Psoas muscle (tissue), 8 donors: ENCODE data around the gene ADCK2. TPM values are rescaled to one million over a fixed set of nuclear protein-coding genes. Genes with fewer than 3 reads are reported as not detected.
"Not testable (repeated sequence)": the region's sequence is repeated elsewhere in the genome, so short reads cannot be mapped to it uniquely, and the experiment has no call there.

Experiments used
- ATAC-seq, 4 donors: fragments of 200-7000 bp; cut with Tn5 transposase; one replicate each; pipeline ENCODE4 v1.9.1; 2020; ENCODE audit warnings: moderate library complexity in 3 of 4, mild to moderate bottlenecking in 2 of 4
- DNase-seq, 2 donors: peaks; one replicate each; pipeline ENCODE4 v3.0.0-alpha.2; 2020
- H3K27ac ChIP-seq: fragments of 200-600 bp; one replicate; pipeline ENCODE4 v1.8.0; 2022
- H3K27me3 ChIP-seq, 3 donors: fragments of 200-600 bp in 1 of 3; one replicate each; pipeline versions ENCODE4 v1.6.1 to v1.8.0; 2013 to 2022; ENCODE audit warnings: low read length in 2 of 3, mild to moderate bottlenecking in 2 of 3, moderate library complexity in 1 of 3; ENCODE audit not compliant: insufficient read depth in 3 of 3
- H3K36me3 ChIP-seq, 2 donors: fragments of 200-600 bp in 1 of 2; one replicate each; pipeline versions ENCODE4 v1.6.1 to v1.8.0; 2013 to 2022; ENCODE audit warnings: low read depth in 1 of 2, mild to moderate bottlenecking in 1 of 2, moderate library complexity in 1 of 2; ENCODE audit not compliant: insufficient read depth in 1 of 2
- H3K4me1 ChIP-seq: fragments of 200-600 bp; one replicate; pipeline ENCODE4 v1.8.0; 2022
- H3K4me3 ChIP-seq: fragments of 200-600 bp; one replicate; pipeline ENCODE4 v1.8.0; 2022; ENCODE audit warnings: mild to moderate bottlenecking
- H3K9me3 ChIP-seq: fragments of 200-600 bp; one replicate; pipeline ENCODE4 v1.8.0; 2022
- CTCF ChIP-seq: fragments of 200-600 bp; IDR thresholded peaks from one replicate; pipeline ENCODE4 v1.8.0; 2022; ENCODE audit warnings: antibody characterized with exemption
- WGBS, 3 donors: extraction: QIAGEN DNeasy Blood & Tissue Kit; methylation state at CpG; one replicate each; pipeline versions ENCODE4 v1.1.6 to v1.1.7; 2013; 5-methylcytosine and 5-hydroxymethylcytosine counted together
- intact Hi-C, 2 donors: fragments of 100-400 bp; cut with DNase I; formaldehyde crosslinking; loops; one replicate each; pipeline versions ENCODE4 v1.11.0 to v1.14.2; 2022
- polyA plus RNA-seq, 3 donors: library from polyadenylated mRNA; stranded (reverse); fragments of 200-250 nt; gene quantifications; one replicate each; pipeline ENCODE4 v1.2.3, GENCODE V29; 2013
- total RNA-seq, 4 donors: library from RNA; stranded (reverse); fragmentation: NEBNext Ultra II Directional in 2 of 4; extraction: Animal tissue kit (Norgen Biotek cat#: 25700) in 2 of 4; gene quantifications; one replicate each; pipeline versions ENCODE4 v1.2.1 to v1.2.4, GENCODE V29; 2021 to 2023
- donor health status: healthy with polysubstance abuse.
- donor health status: DM: no; HTN: no; CAD: no; lungs with moderate emphysema.
- donor health status: Bipolar disorder and iron deficiency.
- donor health status: healthy.
- donor health status: DM: yes; HTN: yes; CAD: no.
- donor health status: DM: no; HTN: no; CAD: no.
- donor health status: DM: no; HTN: no; CAD: no.
- donor health status: DM: yes; HTN: yes; CAD: no.

ADCK2 gene
- total and polyA plus RNA-seq, 7 donors = 10.7 to 26.4 (median 13.5) TPM

- TF ChIP-seq CTCF = no peak
- intact Hi-C loops = loop anchor here in 1 of 2 donors (10.0 kb wide), 1 partner anchor 226 kb away; the partner anchor contains the start of gene BRAF
- no peak overlapping the region for H3K27ac ChIP-seq
- H3K9me3 ChIP-seq = no peaks in the 10 kb centered on the region
- peak overlapping the region; percentile 88 for H3K4me3 ChIP-seq
- 74 to 81% (median 79%) methylated on average over 8 of the region's 8 CpGs for WGBS, 3 donors
- H3K36me3 ChIP-seq = peaks cover 0 to 10% of the 10 kb centered on the region in 2 donors
- no peak for ATAC-seq
- DNase-seq = no peak
- H3K4me1 ChIP-seq = peaks cover 21% of the 10 kb centered on the region
- H3K27me3 ChIP-seq = no peaks in the 10 kb centered on the region
These were observed 25.7 kb downstream of the ADCK2 start for GRCh38 chr7:140698477-140698876.

- no peak overlapping the region for H3K27ac ChIP-seq
- peaks cover 4 to 49% of the 10 kb centered on the region in 2 donors for H3K36me3 ChIP-seq
- DNase-seq = no peak
- intact Hi-C loops = no loop called here
- ATAC-seq = peak in 3 of 4 donors; percentile 31 to 44 (median 35)
- WGBS, 3 donors = 85 to 95% (median 89%) methylated on average over 10 of the region's 10 CpGs
- TF ChIP-seq CTCF = no peak
- H3K4me1 ChIP-seq = peaks cover 12% of the 10 kb centered on the region
- H3K27me3 ChIP-seq = no peaks in the 10 kb centered on the region
- H3K4me3 ChIP-seq = no peak overlapping the region
- H3K9me3 ChIP-seq = no peaks in the 10 kb centered on the region
These were observed 30.0 kb downstream of the ADCK2 start for GRCh38 chr7:140702774-140703173.

GRCh38 chr7:140704205-140704604 is 31.5 kb downstream of the ADCK2 start:
- no peaks in the 10 kb centered on the region for H3K9me3 ChIP-seq
- H3K36me3 ChIP-seq = peaks cover 4 to 49% of the 10 kb centered on the region in 2 donors
- intact Hi-C loops = no loop called here
- no peak for DNase-seq
- H3K27me3 ChIP-seq = no peaks in the 10 kb centered on the region
- TF ChIP-seq CTCF = no peak
- ATAC-seq = no peak
- H3K4me1 ChIP-seq = no peaks in the 10 kb centered on the region
- no peak overlapping the region for H3K4me3 ChIP-seq
- 90 to 95% (median 94%) methylated on average over 2 of the region's 2 CpGs for WGBS, 3 donors
- no peak overlapping the region for H3K27ac ChIP-seq

- 79 to 89% (median 84%) methylated on average over 5 of the region's 5 CpGs for WGBS, 3 donors
- intact Hi-C loops = no loop called here
- H3K27ac ChIP-seq = no peak overlapping the region
- no peak for DNase-seq
- H3K4me3 ChIP-seq = no peak overlapping the region
- H3K36me3 ChIP-seq = peaks cover 4 to 49% of the 10 kb centered on the region in 2 donors
- TF ChIP-seq CTCF = no peak
- ATAC-seq = no peak
- no peaks in the 10 kb centered on the region for H3K9me3 ChIP-seq
- H3K4me1 ChIP-seq = no peaks in the 10 kb centered on the region
- H3K27me3 ChIP-seq = no peaks in the 10 kb centered on the region
These were observed 34.4 kb downstream of the ADCK2 start for GRCh38 chr7:140707132-140707531.

GRCh38 chr7:140708764-140709163 is 36.0 kb downstream of the ADCK2 start:
- 92 to 99% (median 98%) methylated on average over 4 of the region's 4 CpGs for whole genome bisulfite sequencing, 3 donors
- intact Hi-C loops, ATAC-seq, H3K27ac ChIP-seq, DNase-seq, H3K27me3 ChIP-seq, H3K9me3 ChIP-seq, H3K4me1 ChIP-seq, H3K4me3 ChIP-seq: not testable (repeated sequence)
- H3K36me3 ChIP-seq = peaks cover 4 to 37% of the 10 kb centered on the region in 2 donors

- H3K27ac ChIP-seq, intact Hi-C loops, H3K9me3 ChIP-seq, ATAC-seq, H3K36me3 ChIP-seq, DNase-seq, H3K4me3 ChIP-seq, H3K4me1 ChIP-seq, H3K27me3 ChIP-seq: not testable (repeated sequence)
These were observed 39.6 kb downstream of the ADCK2 start for GRCh38 chr7:140712392-140712791.
